ENCODE data around the gene MRTFA.

DNA sequence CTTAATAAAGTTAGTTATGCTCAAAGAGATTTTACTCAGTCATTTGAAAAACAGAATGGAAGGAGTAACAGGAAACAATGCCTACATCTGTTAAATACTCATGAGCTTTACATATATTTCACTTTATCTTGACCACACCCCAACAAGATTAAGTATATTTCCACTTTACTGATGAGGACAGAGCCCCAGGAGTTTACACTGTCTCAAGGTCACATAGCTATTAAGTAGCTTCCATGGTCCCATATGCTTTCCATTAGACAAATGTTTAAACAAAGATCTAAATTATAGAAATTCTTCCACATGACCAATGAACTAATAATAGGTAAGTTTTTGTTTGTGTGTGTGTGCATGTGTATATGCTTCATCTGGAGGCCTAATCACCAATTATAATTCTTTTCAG lies 30.2 kb downstream of the MRTFA start:
- TF ChIP-seq POLR2A (IDR thresholded peaks at IDR 0.05) (no peak), CTCF (IDR thresholded peaks at IDR 0.05) (no peak)

Measured in adrenal gland (tissue), 5 donors.